ENCODE measurements around the gene NOS3. TPM values are rescaled to one million over a fixed set of nuclear protein-coding genes. Genes with fewer than 3 reads are reported as not detected.

NOS3 gene
- total and polyA plus RNA-seq, 9 of the 15 experiments (the other 6 are each of a cell fraction or from before 2014, with no cell fraction given): 1.1 to 121 (median 23.6) TPM

GRCh38 chr7:151058781-151059366 is 68.1 kb downstream of the NOS3 start (continued):
- peak; percentile 58; the same call in 1 of the 2 replicates for TF ChIP-seq NR4A1 (CRISPR knock-in tag; IDR thresholded peaks at IDR 0.05)
- no peak for TF ChIP-seq NR4A1 (tag; IDR thresholded peaks at IDR 0.05)
- TF ChIP-seq, protein P1, sequence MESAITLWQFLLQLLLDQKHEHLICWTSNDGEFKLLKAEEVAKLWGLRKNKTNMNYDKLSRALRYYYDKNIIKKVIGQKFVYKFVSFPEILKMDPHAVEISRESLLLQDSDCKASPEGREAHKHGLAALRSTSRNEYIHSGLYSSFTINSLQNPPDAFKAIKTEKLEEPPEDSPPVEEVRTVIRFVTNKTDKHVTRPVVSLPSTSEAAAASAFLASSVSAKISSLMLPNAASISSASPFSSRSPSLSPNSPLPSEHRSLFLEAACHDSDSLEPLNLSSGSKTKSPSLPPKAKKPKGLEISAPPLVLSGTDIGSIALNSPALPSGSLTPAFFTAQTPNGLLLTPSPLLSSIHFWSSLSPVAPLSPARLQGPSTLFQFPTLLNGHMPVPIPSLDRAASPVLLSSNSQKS (CRISPR knock-in tag; IDR thresholded peaks at IDR 0.05): no peak
- TF ChIP-seq PHB2 (IDR thresholded peaks at IDR 0.05; ENCODE audit: low read depth): no peak
- TF ChIP-seq WHSC1 (IDR thresholded peaks at IDR 0.05; ENCODE audit: low read length): no peak
- TF ChIP-seq ZNF174 (CRISPR knock-in tag; IDR thresholded peaks at IDR 0.05): no peak
- no peak for TF ChIP-seq FOXA1 (IDR thresholded peaks at IDR 0.05; ENCODE audit: borderline replicate concordance)
- 0 out of 2 replicates have a peak, but pooled peaks have one; percentile 38 for TF ChIP-seq CUX1 (CRISPR knock-in tag; IDR thresholded peaks at IDR 0.05)
- no peak for TF ChIP-seq HMG20A (CRISPR knock-in tag; conservative IDR thresholded peaks at IDR 0.05)
- no peak for TF ChIP-seq CBFB (CRISPR knock-in tag; IDR thresholded peaks at IDR 0.05)
- TF ChIP-seq POLR3A (IDR thresholded peaks at IDR 0.05; ENCODE audit: borderline replicate concordance, extremely low read depth, insufficient read depth, insufficient read length): no peak
- TF ChIP-seq PTRF (tag; IDR thresholded peaks at IDR 0.05): no peak
- TF ChIP-seq MYNN (IDR thresholded peaks at IDR 0.05): no peak
- TF ChIP-seq MYNN (CRISPR knock-in tag; IDR thresholded peaks at IDR 0.05): no peak
- TF ChIP-seq, protein P2, sequence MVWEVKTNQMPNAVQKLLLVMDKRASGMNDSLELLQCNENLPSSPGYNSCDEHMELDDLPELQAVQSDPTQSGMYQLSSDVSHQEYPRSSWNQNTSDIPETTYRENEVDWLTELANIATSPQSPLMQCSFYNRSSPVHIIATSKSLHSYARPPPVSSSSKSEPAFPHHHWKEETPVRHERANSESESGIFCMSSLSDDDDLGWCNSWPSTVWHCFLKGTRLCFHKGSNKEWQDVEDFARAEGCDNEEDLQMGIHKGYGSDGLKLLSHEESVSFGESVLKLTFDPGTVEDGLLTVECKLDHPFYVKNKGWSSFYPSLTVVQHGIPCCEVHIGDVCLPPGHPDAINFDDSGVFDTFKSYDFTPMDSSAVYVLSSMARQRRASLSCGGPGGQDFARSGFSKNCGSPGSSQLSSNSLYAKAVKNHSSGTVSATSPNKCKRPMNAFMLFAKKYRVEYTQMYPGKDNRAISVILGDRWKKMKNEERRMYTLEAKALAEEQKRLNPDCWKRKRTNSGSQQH (CRISPR knock-in tag; IDR thresholded peaks at IDR 0.05): peak; percentile 76; the same call in 1 of the 2 replicates
- TF ChIP-seq FOXJ2 (tag; IDR thresholded peaks at IDR 0.05): no peak
- TF ChIP-seq CEBPG (CRISPR knock-in tag; IDR thresholded peaks at IDR 0.05): no peak
- TF ChIP-seq CEBPG (tag; conservative IDR thresholded peaks at IDR 0.05 in 1 of 2, IDR thresholded peaks at IDR 0.05 in 1 of 2): no peak
- TF ChIP-seq HMG20B (CRISPR knock-in tag; IDR thresholded peaks at IDR 0.05): peak; percentile 60; the same call in 1 of the 2 replicates
- peak; percentile 63; the same call in 1 of the 2 replicates for TF ChIP-seq ZNF717 (CRISPR knock-in tag; IDR thresholded peaks at IDR 0.05)
- no peak for TF ChIP-seq TFAM (CRISPR knock-in tag; conservative IDR thresholded peaks at IDR 0.05)

Data from K562 (cell line).